HepG2 (cell line): ENCODE data around the gene NFKB2. TPM values are rescaled to one million over a fixed set of nuclear protein-coding genes. Genes with fewer than 3 reads are reported as not detected.

Experiments used
- ATAC-seq: fragments of 200-7000 bp; cut with Tn5 transposase; 3 replicates; pipeline ENCODE4 v1.9.1; 2020; ENCODE audit warnings: mild to moderate bottlenecking, moderate library complexity
- BruUV-seq: library from RNA; stranded (reverse); fragments of 400-500 nt; replicated peaks from 2 replicates; lab custom pipeline; 2021; lab: Mats Ljungman, UMichigan
- CTCF ChIA-PET: fragments of 300-600 bp; formaldehyde crosslinking; extraction: SDS; loops from one replicate; lab custom pipeline; 2021; ENCODE audit warnings: low total read pairs, inconsistent platforms, low intra/inter-chr PET ratio; lab: Yijun Ruan, JAX
- POLR2A ChIA-PET: fragments of 350-600 bp; sonication (Branson Sonifier 250); formaldehyde crosslinking; loops from one replicate; lab custom pipeline; 2020; ENCODE audit warnings: antibody characterized with exemption, inconsistent platforms; lab: Yijun Ruan, JAX
- DNase-seq: peaks from one replicate; pipeline ENCODE4 v3.0.0-alpha.2; 2015; ENCODE audit warnings: low spot score
- FAIRE-seq: peaks from 3 replicates; lab custom pipeline; 2011; peaks lifted over from hg19 to GRCh38; lab: Jason Lieb, UNC
- H2AFZ ChIP-seq: one replicate; pipeline ENCODE4 v1.6.1; 2011; ENCODE audit warnings: low read length, inconsistent platforms
- H3K27ac ChIP-seq: fragments of 300-600 bp; 3 replicates; pipeline ENCODE4 v1.8.0; 2011; ENCODE audit warnings: mixed run types, mild to moderate bottlenecking, mixed read lengths, low read length, inconsistent platforms; ENCODE audit not compliant: insufficient read depth; ENCODE audit errors: extremely low read length
- H3K27me3 ChIP-seq, 2 experiments: fragments of 200-600 bp in 1 of 2; 2 replicates in 1 of 2; 3 replicates in 1 of 2; pipeline versions ENCODE4 v1.6.0 to v1.8.0; 2011; ENCODE audit warnings: low read length in 2 of 2, mild to moderate bottlenecking in 2 of 2, moderate library complexity in 2 of 2, inconsistent platforms in 1 of 2; ENCODE audit not compliant: insufficient read depth in 2 of 2, control insufficient read depth in 1 of 2
- H3K36me3 ChIP-seq, 2 experiments: fragments of 200-600 bp in 1 of 2; replicated peaks in 1 of 2; 2 replicates in 1 of 2; 3 replicates in 1 of 2; pipeline versions ENCODE4 v1.5.1 to v1.8.0; 2011; ENCODE audit warnings: low read length in 2 of 2, inconsistent platforms in 1 of 2; ENCODE audit not compliant: insufficient read depth in 2 of 2, control insufficient read depth in 1 of 2
- H3K4me1 ChIP-seq: 2 replicates; pipeline ENCODE4 v1.5.1; 2012; ENCODE audit warnings: low read length, inconsistent platforms; ENCODE audit not compliant: insufficient read depth
- H3K4me2 ChIP-seq: 2 replicates; pipeline ENCODE4 v1.6.0; 2011; ENCODE audit warnings: low read depth, low read length, inconsistent platforms
- H3K4me3 ChIP-seq, 3 experiments: fragments of 200-600 bp in 1 of 3; sonication (generic), shearing (Covaris generic) in 1 of 3; replicated peaks in 1 of 3; 2 replicates each; pipeline ENCODE4 v1.5.1; 2011 to 2016; ENCODE audit warnings: low read length in 3 of 3, inconsistent platforms in 2 of 3, low read depth in 2 of 3, mild to moderate bottlenecking in 2 of 3, control low read depth in 1 of 3, mixed read lengths in 1 of 3; ENCODE audit not compliant: insufficient read depth in 1 of 3
- H3K79me2 ChIP-seq: one replicate; pipeline ENCODE4 v1.6.1; 2011; ENCODE audit warnings: low read length, inconsistent platforms; ENCODE audit not compliant: insufficient read depth
- H3K9ac ChIP-seq: 2 replicates; pipeline ENCODE4 v1.6.0; 2011; ENCODE audit warnings: mild to moderate bottlenecking, low read depth, low read length, inconsistent platforms; ENCODE audit not compliant: insufficient read depth
- H3K9me3 ChIP-seq: 2 replicates; pipeline ENCODE4 v1.5.1; 2012; ENCODE audit warnings: mild to moderate bottlenecking, low read length
- H4K20me1 ChIP-seq: 2 replicates; pipeline ENCODE4 v1.6.0; 2011; ENCODE audit warnings: inconsistent platforms, mild to moderate bottlenecking, low read length, moderate library complexity; ENCODE audit not compliant: insufficient read depth
- ATF1 ChIP-seq: IDR thresholded peaks from 2 replicates; pipeline ENCODE4 v1.6.1; 2016; ENCODE audit warnings: mild to moderate bottlenecking, control low read depth
- CBX2 ChIP-seq, 2 experiments: fragments of 200-600 bp in 1 of 2; sonication (generic); formaldehyde crosslinking in 1 of 2; IDR thresholded peaks; 2 replicates each; pipeline versions ENCODE4 v1.7.0 to v1.8.1; 2018 to 2022; ENCODE audit warnings: low read depth in 2 of 2, low read length in 1 of 2, mild to moderate bottlenecking in 1 of 2, missing genetic modification reagents in 1 of 2
- HDAC6 ChIP-seq: fragments of 200-600 bp; sonication (generic); IDR thresholded peaks from 2 replicates; pipeline ENCODE4 v1.7.0; 2017; ENCODE audit warnings: mild to moderate bottlenecking, antibody characterized with exemption, low read length, low read depth
- NFRKB ChIP-seq: fragments of 450-650 bp; IDR thresholded peaks from 2 replicates; pipeline ENCODE4 v1.6.1; 2017
- STAG1 ChIP-seq: sonication (generic); formaldehyde crosslinking; IDR thresholded peaks from 2 replicates; pipeline ENCODE4 v1.4.0; 2020; ENCODE audit warnings: missing genetic modification reagents
- ZNF160 ChIP-seq: sonication (generic); formaldehyde crosslinking; IDR thresholded peaks from 2 replicates; pipeline ENCODE4 v1.8.0; 2022; ENCODE audit warnings: mild to moderate bottlenecking, inconsistent platforms, missing genetic modification reagents
- ZNF451 ChIP-seq: sonication (generic); formaldehyde crosslinking; IDR thresholded peaks from 2 replicates; pipeline ENCODE4 v1.5.0; 2020; ENCODE audit warnings: mild to moderate bottlenecking, missing genetic modification reagents
- WGBS: methylation state at CpG from one replicate; pipeline ENCODE4 v1.1.6; 2017; ENCODE audit warnings: low lambda C conversion rate; 5-methylcytosine and 5-hydroxymethylcytosine counted together
- in situ Hi-C: cut with HindIII; loops from 2 replicates; pipeline ENCODE4 v1.10.0; 2017; ENCODE audit warnings: low pct_unique_long_range_greater_than_20kb; ENCODE audit not compliant: extremely low pct_ligation_motif_present
- intact Hi-C: fragments of 100-400 bp; cut with micrococcal nuclease; formaldehyde crosslinking; loops from one replicate; pipeline ENCODE4 v1.10.0; 2022; ENCODE audit not compliant: unreplicated experiment
- polyA plus RNA-seq, 8 experiments: library from polyadenylated mRNA; depleted of rRNA in 3 of 8; stranded (reverse) in 7 of 8; unstranded in 1 of 8; fragments of >200 nt; fragmentation: Illumina TruSeq in 4 of 8; extraction: Trizol in 4 of 8; gene quantifications; 2 replicates each; pipeline versions ENCODE4 v1.2.1 to v1.2.3, GENCODE V29; 2011 to 2016; ENCODE audit warnings: low read depth in 4 of 8, missing spikeins in 1 of 8, mixed read lengths in 1 of 8; ENCODE audit not compliant: insufficient read depth in 1 of 8
- total RNA-seq, 5 experiments: library from RNA; depleted of rRNA; stranded (reverse); fragments of >200 nt; fragmentation: Illumina TruSeq; extraction: Trizol; gene quantifications; 2 replicates each; pipeline ENCODE4 v1.2.3, GENCODE V29; 2016; ENCODE audit warnings: low read depth in 1 of 5
- TF ChIP-seq, protein P1 (sequence below): sonication (generic); formaldehyde crosslinking; IDR thresholded peaks from 2 replicates; pipeline ENCODE4 v1.5.0; 2020; ENCODE audit warnings: mild to moderate bottlenecking, missing genetic modification reagents, moderate library complexity

NFKB2 gene
- total and polyA plus RNA-seq, 2 of the 13 experiments (the other 11 are each of a cell fraction or from before 2014, with no cell fraction given) = 7.7 to 12.5 TPM

DNA sequence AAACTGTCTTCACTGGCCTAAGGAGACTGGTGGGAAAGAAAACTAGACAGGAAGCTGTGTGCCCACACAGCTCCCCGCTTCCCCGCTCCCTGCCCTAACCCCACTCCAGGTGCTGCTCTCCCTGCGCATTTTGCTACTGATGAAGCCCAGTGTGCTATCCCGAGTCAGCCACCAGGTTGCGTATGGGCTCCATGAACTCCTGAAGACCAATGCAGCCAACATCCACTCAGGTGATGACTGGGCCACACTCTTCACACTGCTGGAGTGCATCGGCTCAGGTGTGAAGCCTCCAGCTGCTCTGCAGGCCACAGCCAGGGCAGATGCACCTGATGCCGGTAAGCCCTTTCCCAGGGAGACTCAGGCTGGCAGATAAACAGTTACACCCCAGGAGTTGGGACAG is 20.3 kb upstream of the NFKB2 start:
- Histone ChIP-seq H3K4me3 (no peak overlapping the region), H2AFZ (no peak overlapping the region), H3K27me3 (no peaks in the 10 kb centered on the region), H3K36me3 (peaks cover 27 to 69% of the 10 kb centered on the region in 2 experiments), H3K9ac (no peak overlapping the region)
- POLR2A ChIA-PET = interaction anchor here (0.5 kb wide), 1 partner anchor 204 kb away, joined by 3 read pairs; no protein-coding TSS in a partner anchor
- CTCF ChIA-PET = no interaction called here
- no peak for DNase-seq
- BruUV-seq = no TSS peak
- no peak for TF ChIP-seq NFRKB
- TF ChIP-seq HDAC6 = no peak
- no peak for TF ChIP-seq CBX2 (IDR thresholded peaks at IDR 0.05; ENCODE audit: low read depth, low read length)
- no peak for TF ChIP-seq CBX2 (CRISPR knock-in tag; IDR thresholded peaks at IDR 0.05; ENCODE audit: low read depth)
- TF ChIP-seq ATF1 (CRISPR knock-in tag) = no peak
- TF ChIP-seq, protein P1, sequence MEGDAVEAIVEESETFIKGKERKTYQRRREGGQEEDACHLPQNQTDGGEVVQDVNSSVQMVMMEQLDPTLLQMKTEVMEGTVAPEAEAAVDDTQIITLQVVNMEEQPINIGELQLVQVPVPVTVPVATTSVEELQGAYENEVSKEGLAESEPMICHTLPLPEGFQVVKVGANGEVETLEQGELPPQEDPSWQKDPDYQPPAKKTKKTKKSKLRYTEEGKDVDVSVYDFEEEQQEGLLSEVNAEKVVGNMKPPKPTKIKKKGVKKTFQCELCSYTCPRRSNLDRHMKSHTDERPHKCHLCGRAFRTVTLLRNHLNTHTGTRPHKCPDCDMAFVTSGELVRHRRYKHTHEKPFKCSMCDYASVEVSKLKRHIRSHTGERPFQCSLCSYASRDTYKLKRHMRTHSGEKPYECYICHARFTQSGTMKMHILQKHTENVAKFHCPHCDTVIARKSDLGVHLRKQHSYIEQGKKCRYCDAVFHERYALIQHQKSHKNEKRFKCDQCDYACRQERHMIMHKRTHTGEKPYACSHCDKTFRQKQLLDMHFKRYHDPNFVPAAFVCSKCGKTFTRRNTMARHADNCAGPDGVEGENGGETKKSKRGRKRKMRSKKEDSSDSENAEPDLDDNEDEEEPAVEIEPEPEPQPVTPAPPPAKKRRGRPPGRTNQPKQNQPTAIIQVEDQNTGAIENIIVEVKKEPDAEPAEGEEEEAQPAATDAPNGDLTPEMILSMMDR = peak; percentile 29; the same call in 1 of the 2 replicates
- TF ChIP-seq STAG1 = peak; percentile 30; the same call in 1 of the 2 replicates
- no peak for TF ChIP-seq ZNF160
- no peak for TF ChIP-seq ZNF451 (CRISPR knock-in tag)
- TF ChIP-seq, all 625 proteins: peak for 2
- intact Hi-C loops (no loop called here), in situ Hi-C loops (no loop called here)
- H3K9me3 ChIP-seq = no peaks in the 10 kb centered on the region
- no peaks in the 10 kb centered on the region for H3K4me1 ChIP-seq
- no peak overlapping the region for H3K4me2 ChIP-seq
- H3K79me2 ChIP-seq = no peaks in the 10 kb centered on the region
- FAIRE-seq (no peak), ATAC-seq (peak; percentile 69)
- no peak overlapping the region for H3K27ac ChIP-seq
- WGBS = 97% methylated on average over 7 of the region's 7 CpGs
- 0 out of 2 replicates have a peak, but pooled peaks cover 2% of the 10 kb centered on the region for H4K20me1 ChIP-seq
